Stimulated activated CD8-positive, alpha-beta memory T cell treated with anti-CD3 and anti-CD28 coated beads, Interleukin-15, amount 100 ng/mL, for 1 hour (primary cell): Measurements from ENCODE around the gene PREX1.

ENCODE experiments used
- DNase-seq: peaks from one replicate; pipeline ENCODE4 v3.0.0-alpha.2; 2020; ENCODE audit warnings: low read depth

PREX1 gene

DNA sequence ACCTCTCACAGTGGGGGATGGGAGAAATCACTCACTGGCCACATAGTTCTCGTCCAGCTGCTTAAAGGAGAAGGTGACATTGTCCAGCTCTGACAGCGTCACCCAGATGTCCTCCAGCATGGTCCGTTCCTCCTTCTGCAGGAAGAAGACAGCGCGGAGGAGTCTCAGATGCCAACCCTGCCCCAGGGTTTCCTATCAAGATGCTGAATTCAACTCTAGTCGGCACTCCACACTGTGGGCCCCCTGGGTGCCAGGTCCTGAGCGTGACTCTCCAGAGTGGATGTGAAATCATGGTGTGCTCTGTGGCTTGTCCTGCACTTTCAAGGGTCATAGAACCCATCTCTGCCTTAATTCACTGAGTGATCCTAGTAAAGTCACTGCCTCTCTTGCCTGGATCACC lies 193.2 kb downstream of the PREX1 start:
- DNase-seq: no peak

DNA sequence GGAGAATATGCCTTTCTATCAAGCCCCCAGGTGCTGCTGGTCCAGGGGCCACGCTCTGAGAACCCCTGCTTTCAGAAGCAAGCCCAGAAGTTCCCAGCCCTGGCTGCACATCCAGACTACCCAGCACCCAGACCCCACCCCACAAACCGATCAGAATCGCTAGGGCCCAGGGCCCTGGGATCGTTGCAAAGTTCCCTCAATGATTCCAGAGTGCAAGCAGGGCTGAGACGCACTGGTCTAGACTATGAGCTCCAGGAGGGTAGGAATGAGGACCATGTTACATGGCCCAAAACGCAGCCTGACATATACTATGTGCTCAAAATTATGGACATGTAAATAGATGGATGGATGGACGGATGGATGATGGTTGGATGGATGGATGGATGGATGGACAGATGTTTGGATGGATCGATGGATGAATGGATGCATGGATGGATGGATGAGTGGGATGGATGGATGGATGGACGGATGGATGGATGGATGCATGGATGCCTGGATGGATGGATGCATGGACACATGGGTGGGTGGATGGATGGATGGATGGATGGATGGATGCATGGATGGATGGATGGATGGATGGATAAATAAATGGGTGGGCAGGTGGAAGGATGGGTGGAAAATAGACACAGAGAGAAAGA lies 194.1 kb downstream of the PREX1 start:
- no peak for DNase-seq

DNA sequence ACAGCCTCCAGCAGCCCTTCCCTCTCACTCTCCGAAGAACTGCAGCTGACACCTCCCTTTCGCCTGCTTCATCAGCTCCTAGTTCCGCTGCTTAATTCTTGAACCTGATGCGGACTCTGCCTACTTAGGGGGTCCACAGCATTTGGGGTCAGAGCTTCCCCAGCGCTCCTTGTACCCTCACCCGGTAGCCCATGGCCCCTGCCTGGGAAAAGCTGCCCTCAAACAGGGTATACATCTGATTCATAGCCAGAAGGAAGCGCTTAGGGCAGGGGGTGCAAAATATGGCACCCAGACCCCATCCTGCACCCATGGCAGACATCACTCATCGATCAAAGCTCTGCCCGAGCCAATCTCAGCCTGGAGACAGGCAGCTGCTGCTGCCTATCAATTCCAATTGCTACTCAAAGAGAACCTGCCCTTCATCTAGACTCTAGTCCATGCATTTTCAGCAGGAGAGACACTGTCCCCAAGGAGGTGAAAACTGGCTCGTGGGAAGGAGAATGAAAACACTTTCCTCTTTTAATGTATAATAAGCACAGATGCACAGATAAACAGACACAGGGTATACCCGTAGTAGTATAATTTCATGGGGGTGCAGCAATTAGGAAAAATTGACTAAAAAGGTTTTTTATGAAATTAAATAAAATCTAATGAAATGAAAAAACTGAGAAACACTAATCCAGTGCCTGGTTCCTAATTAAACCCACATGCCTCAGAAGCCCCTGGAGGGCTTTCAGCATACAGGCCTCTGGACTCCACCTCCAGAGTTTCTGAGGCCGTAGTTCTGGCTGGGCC lies 194.8 kb downstream of the PREX1 start:
- no peak for DNase-seq

DNA sequence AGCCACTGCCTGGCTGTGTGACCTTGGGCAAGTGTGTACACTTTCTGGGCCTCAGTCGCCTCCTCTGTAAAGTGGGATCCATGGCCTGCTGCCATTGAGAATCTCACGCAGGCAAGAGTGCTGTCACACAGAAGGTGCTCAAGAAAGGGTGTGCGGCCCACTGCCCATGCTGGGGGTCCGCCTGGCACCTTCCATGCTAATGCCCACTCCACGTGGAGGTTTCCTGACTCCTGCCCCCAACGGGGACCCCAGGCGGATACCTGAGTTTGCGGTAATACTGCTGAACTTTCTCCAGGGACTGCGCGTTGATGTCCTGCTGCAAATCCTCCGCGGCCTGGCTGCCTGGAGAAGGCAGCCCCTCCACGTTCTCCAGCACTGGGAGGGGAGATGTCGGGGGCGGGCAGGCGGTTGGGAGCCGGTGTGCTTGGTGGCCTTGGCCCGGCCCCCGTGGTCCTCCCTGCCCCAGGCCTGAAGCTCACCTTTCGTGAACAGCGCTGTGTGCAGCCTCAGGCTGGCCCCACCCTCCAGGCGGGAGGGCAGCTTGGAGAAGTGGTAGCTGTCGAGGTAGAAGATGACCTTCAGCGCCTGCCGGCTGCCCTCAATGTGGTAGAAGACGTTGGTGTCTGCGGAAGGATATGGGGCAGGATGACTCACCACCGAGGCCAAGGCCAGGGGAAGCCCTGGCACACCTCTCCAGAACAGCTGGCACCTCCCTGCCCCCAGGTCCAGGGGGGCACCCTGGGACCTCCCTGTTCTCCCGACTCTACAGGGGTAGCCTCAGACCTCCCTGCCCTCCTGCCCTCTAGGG lies 195.6 kb downstream of the PREX1 start:
- no peak for DNase-seq

DNA sequence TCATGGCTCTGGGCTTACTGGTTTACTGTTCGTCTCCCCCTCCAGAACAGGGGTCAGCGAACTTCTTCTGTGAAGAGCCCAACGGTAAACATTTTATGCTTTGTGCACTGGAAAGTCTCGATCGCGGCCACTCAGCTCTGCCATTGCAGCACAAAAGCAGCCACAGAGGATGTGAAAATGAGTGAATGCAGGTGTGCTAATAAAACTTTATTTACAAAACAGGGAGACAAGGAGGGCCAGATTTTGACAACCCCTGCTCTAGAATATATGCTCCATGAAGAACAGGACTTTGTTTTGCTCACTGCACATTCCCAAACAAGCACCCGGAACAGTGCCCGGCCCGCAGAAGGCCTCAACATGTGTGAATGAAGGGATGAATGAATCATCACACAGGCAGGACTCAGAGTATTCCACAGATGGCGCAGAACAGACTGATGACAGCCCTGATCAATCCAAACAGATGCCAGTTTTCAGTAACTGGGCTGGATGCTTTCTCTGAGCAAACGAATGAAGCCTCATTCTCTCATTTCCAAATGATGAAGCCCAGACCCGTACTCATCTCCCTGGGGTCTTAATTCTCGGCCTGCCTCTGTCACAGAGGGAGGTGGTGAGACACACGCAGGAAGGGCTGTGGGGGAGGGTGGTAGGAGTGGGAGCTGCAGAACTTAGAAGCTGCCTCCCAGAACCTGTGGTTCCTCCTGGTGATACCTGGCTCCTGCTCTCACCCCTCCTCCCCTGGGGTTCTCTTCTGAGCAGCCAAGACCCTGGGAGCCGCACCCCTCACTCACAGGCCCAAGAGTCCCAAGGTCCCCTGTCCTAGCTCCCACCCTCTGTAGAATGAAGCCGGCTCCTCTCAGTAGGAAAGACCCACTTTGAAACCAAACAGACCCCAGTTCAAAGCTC lies 196.4 kb downstream of the PREX1 start:
- DNase-seq: no peak

DNA sequence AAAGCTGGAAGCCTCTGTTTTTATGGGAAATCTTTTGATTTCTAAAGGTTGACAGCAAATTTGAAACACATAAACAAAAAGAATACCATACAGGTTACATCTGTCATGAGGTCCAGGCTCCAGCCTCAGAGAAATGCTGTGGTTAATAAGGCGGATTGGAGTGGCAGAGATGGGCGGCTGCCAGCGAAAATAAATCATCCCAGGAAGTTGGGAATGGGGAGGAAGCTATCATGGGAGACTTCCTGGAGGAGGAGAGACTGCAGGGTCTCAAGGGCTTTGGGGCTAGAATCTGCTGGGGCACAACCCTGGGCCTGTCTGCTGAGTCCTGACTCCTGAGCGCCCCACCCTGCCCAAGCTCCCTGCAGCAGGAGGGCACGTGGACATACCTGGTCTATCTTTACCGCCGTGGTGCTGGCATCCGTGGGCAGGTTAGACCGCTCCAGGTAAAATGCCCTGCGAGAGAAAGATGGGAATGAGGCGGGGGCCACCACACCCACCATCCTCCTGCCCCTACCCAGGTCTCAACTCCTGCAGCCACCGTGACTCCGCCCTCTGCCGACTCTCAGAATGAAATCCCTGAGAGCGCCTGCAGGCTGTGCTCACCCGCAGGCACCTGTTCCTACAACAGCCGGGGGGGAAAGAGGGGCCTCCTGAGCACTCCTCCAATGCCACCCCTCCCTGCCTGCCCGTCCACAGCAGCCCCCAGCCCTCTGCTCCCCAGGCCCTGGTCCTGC lies 197.3 kb downstream of the PREX1 start:
- DNase-seq: no peak

DNA sequence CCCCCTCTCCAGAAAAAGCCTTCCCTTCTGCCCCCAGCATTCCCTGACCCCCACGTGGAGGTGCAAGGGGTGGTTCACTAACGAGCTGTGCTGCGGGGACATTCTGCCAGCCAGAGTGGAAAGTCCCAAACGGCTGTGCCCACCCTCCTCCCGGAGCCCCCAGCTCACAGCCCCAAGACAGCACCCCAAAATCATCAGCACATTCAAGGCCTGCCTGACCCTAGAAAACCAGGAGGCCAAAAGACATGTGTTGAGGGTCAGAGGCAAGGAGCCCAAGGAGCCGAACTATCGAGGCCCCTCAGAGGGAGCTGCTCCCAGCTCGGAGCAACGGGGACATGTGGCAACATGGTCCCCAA lies 197.9 kb downstream of the PREX1 start:
- DNase-seq: no peak

DNA sequence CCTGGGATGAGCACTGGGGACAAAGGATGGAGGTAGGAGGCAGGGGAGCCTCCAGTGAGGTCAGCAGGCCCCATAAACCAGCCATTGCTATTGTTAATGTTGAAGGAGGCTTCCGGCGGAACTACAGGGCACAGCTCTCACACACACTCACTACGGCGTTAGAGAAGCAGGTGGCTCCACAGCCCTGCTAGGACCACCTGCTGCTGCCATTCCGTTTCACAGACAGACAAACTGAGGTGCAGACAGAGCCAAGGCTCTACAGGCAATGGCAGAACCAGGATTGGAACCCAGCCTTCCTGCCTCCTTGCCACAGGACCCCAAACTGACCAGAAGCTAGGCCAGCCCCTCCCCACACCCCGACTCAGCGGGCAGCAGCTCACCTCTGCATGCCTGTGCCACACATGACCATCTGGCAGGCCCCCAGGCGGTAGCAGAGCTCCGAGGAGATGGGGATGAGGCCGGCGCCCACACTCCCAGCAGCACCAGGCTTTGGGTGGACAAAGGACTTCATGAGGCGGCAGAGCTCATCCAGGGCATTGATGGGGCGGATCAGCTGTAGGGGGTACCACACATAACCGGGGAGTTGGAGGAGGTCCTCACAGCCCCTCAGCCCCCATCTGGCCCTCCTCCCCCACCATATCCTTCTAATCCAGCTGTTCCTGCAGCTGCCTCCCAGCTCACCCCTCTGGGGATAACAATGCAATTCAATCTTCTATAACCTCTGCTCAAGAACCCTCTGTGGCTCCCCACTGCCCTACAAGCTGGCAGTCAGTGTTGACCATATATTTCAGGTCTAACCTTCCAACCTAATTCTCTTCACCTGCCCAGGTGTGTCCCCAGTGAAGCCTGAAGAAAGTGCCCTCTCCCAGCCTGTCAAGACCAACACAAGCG lies 198.5 kb downstream of the PREX1 start:
- no peak for DNase-seq

DNA sequence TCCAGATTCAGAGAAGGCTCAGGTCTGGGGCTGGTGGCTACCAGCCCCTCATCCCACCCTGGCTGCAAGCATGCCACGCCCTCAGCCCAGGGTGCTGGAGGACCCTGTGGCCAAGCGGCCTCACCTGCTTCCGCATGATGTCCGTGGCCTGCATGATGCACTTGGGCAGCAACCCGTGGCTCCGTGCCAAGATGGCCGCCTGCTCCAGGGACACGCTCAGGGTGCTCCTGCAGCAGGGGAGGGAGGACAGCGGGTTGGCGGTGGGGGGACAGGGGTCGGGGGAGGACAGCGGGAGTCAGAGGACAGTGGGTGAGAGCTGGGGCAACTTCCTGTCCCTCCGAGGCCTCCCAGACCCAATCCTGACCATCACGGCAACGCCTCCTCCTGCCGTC lies 200.1 kb downstream of the PREX1 start:
- DNase-seq: no peak

DNA sequence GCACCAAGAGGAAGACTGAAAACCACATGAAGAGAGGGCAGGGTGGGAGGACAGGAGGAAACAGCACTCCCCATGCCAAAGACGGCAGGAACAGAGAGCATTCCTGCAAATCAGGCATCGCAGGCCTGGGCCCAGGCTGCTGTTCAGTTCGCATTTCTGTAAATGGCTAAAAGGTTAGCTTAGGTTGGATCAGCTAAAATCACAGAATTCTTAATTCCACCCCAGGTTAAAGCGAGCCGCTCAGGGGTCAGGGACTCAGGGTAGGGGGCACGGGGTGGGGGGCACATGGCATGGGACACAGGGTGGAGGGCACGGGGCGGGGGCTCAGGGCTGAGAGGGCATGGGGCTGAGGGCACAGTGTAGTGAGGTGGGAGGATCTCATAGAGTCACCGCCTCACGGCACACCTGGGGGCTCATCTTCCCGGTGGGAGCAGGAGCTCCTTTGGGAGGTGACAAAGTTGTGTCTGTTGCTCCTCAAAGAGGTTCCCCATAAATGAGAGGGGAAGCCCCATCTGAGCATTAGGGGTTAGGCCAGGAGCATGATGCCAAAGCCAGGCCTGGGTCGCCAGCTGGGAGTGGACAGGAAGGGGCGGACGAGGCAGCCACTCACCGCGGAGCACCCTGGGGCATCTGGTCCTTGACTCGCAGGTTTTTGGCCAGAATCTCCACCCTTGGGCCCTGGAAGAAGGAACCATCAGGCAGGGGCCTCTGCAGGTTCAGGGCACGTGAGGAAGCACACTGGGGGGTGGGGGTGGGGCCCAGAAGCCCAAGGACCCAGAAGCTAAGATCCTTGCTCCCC lies 200.7 kb downstream of the PREX1 start:
- DNase-seq: no peak

DNA sequence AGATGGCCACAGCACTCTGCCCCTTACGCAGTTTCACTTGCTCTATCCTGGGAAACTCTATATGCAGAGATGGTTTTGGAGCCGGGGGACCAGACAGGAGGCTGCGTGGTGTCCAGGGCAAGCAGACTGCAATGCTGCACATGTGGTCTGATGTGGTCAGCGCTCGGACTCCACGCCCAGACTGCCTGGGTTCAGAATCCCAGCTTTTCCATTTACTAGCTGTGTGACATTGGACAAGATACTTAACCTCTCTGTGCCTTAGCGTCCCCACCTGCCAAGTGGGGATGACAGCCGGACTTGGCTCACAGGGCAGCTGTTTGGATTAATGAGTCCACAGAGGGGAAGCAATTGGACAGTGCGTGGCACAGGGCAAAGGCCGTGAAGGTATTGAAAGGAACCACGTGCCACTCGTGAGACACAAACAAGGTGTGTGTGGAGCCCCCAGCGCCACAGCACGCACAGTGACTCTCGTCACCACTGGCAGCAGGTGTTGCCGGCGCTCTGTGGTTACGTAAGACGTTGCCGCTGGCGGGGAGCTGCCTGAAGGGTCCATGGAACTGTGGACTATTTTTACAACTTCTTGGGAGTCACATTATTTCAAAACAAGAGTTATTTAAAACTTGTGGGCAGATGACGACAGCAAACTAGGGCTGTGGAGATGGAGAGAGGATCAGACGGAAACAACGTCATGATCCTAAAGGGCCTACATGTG lies 201.4 kb downstream of the PREX1 start:
- DNase-seq: no peak

DNA sequence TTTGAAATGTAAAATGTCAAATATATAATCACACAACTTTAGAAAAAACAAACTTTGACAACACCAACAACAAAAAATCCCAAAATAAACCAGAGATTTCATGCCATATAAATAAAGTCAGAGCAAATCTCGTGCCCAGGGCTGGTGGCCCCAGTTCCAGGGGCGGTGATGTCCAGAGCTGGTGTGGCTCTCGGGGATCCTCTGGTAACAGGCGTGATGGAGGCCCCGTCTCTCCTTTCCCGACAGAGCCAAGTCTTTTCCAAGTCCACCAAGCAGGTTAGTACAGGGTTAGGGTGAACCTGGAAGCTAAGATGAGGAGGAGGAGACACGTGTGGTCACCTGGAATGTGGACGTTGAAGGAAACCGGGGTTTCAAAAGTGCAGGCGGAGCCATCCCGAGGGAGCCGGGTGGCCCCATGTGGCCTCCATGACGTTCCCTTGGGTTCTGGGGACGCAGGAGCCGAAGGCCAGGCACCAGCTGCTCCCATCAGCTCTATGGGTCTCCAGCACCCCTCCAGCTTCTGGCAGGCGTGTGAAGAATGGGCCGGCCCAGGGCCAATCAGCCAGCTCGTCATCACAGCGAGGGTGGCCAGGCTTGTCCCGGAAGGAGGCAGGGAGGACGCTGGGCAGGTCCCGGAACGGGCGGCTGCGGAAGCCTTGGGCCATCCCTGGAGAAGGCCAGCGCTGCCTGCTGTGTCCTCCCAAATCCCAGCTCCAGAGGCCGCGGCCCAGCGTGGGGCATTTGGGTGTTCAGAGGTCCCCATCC lies 202.5 kb downstream of the PREX1 start:
- DNase-seq: no peak

DNA sequence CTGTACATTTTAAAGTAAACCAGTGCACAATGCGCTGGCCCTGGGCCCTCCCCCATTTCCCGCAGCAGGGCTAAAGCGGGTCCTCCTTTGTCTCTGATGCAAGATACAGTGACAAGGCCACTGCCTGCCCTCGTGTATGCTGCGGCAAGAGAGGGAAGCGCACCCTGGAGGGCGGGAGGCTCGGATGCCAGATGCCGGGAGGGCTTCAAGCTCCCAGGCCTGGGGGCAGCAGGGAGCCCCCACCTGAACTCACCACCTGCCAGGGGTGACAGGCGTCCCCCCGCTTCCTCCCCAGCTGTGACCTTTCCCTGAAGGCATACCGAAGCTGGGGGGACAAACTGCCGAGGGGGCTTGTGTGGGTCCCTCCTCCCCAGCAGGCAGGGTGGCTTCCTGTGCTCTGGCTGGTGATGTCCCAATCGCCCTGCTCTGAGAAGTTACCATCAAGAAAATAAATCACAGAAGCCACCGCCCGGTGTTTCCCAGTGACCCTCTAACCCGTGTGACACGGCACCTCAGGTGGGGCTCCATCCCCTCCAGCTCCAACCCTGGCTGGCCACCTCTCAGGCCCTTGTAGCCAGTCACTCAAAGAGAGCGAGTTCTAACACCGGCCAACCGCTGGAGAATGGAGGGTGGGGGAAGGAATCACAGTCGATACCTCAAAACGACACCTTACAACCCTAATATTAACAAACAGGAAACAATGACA lies 203.3 kb downstream of the PREX1 start:
- no peak for DNase-seq

DNA sequence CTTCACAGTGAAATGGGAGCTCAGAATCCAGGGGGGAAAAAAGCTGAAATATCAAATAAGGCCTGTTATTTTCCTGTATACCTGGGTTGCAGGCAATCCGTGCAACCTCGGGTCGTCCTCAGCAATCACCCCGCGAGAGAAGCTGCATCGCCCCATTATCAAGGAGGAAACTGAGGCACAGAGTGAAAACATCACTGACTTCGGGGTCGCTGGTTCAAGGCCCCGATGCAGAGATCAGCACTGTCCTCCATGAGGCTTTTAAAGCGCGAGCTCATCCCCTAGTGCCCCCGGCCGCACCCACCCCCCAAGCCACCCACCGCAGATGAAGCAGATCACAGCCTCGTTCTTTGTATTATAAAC lies 203.9 kb downstream of the PREX1 start:
- DNase-seq: no peak

DNA sequence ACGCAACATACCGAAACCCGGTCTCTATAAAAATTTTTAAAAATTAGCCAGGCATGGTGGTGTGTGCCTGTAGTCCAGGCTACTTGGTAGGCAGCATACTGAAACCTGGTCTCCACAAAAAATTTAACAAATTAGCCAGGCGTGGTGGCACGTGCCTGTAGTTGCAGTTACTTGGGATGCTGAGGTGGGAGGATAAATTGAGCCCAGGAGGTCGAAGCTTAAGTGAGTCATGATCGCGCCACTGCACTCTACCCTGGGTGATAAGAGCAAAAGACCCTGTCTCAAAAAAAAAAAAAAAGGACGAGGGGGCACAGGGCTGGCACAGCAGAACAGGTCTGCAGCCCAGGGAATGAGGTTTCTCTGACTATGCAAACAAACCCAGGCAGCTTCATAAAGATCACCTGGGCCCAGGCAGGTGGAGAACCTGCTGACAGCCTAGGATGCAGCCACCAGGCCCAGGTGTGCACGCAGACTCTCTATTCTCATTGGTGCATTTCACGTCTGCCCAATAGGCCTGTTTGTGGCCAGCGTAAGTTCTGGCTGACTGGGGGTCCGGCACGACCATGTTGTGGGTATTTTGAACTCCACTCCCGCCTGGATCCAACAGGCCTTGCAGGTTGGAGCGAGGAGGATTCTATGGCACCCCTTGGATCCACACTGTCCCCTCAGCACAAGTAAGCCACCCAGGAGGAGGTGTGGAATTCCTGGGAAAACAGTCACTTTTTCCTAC lies 204.5 kb downstream of the PREX1 start:
- no peak for DNase-seq

DNA sequence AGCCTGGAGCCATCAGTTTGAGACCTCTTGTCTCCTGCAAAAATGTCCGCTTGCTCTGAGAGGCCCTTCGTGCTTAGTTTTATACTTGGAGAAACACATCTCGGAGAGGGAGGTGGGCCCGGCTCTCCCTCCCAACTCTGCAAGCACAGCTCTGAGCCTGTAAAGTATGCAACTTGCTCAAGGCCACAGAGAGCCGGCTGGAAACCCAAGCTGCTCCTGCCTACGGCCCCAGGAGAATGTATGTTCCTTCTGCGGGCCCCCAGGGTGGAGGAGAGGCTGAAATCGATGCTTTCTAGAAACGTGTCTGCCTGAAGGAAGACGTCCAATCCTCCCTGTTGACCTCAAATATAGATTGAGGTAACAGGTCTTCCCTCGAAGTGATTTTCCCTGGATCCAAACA lies 205.4 kb downstream of the PREX1 start:
- no peak for DNase-seq
